Mammary epithelial cell (primary cell): ENCODE results near the gene TMEM87B.
"Not testable (repeated sequence)": the region's sequence is repeated elsewhere in the genome, so short reads cannot be mapped to it uniquely, and the experiment has no call there.

Source experiments
- EZH2 ChIP-seq: IDR thresholded peaks from 2 replicates; pipeline ENCODE4 v1.6.1; 2012; ENCODE audit warnings: low read length, inconsistent platforms, borderline replicate concordance
- TF ChIP-seq, protein P1 (sequence below), 2 donors: IDR thresholded peaks in 1 of 2; conservative IDR thresholded peaks in 1 of 2; 2 replicates each; pipeline ENCODE4 v1.5.1; 2011 to 2012; ENCODE audit warnings: inconsistent platforms in 2 of 2, low read length in 2 of 2, mild to moderate bottlenecking in 2 of 2, control low read depth in 1 of 2, low read depth in 1 of 2; ENCODE audit not compliant: insufficient read depth in 1 of 2; ENCODE audit errors: extremely low read depth in 1 of 2

GRCh38 chr2:112139033-112139614 lies 84.1 kb downstream of the TMEM87B start:
- TF ChIP-seq, protein P1, sequence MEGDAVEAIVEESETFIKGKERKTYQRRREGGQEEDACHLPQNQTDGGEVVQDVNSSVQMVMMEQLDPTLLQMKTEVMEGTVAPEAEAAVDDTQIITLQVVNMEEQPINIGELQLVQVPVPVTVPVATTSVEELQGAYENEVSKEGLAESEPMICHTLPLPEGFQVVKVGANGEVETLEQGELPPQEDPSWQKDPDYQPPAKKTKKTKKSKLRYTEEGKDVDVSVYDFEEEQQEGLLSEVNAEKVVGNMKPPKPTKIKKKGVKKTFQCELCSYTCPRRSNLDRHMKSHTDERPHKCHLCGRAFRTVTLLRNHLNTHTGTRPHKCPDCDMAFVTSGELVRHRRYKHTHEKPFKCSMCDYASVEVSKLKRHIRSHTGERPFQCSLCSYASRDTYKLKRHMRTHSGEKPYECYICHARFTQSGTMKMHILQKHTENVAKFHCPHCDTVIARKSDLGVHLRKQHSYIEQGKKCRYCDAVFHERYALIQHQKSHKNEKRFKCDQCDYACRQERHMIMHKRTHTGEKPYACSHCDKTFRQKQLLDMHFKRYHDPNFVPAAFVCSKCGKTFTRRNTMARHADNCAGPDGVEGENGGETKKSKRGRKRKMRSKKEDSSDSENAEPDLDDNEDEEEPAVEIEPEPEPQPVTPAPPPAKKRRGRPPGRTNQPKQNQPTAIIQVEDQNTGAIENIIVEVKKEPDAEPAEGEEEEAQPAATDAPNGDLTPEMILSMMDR (conservative IDR thresholded peaks at IDR 0.05 in 1 of 2, IDR thresholded peaks at IDR 0.05 in 1 of 2; ENCODE audit: extremely low read depth in 1 of 2, insufficient read depth in 1 of 2, low read depth in 1 of 2, low read length in 2 of 2): not testable (repeated sequence)
- not testable (repeated sequence) for TF ChIP-seq EZH2
